GM15510 (cell line): ENCODE data around the gene COPE.

Experiments
- POLR2A ChIP-seq: IDR thresholded peaks from 3 replicates; pipeline ENCODE4 v1.6.1; 2011; ENCODE audit warnings: borderline replicate concordance; ENCODE audit not compliant: insufficient read length; ENCODE audit errors: extremely low read depth

The COPE gene

DNA sequence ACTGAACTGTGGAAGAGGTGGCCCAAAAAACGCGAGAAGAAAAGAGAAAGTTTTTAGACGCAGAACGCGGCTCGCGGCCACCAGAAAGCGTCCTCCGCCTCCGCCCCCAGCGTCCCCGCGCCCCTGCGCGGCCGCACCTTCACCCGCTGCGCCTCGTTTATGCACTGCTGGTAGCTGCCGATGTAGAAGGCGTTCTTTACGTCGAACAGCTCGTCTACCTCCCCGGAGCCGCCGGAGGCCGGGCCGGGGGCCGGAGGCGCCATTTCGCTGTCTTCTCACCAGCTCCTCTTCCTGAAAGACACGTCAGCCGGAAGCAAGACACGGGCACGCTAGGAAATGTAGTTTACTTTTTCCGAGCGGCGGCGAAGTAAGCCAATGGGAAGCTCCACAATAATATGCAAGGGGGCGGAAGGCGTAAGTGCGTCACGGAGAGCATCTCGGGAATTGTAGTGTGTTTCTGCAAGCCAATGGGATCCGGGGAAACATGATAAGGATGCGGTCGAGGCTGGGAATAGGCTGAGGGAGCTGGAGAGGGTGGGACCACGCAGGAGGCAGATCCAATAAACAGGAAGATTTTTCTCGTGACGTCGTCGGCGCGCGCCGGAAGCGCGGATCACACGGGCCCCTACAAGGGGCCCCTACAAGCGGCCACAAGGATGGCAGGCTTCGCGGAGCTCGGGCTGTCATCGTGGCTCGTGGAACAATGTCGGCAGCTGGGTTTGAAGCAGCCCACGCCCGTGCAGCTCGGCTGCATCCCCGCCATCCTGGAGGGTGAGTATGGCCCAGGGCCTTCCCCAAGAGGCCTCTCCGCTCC is at the start of gene COPE, which contains the start of gene DDX49:
Gene COPE (minus strand): TSS at position 302 of the 814 bp plus-strand sequence. CDS start 39 bp downstream, at position 263.
Gene DDX49 (plus strand): TSS at position 630 of the 814 bp plus-strand sequence. CDS start 27 bp downstream, at position 657.
- peak; percentile 84 for TF ChIP-seq POLR2A

DNA sequence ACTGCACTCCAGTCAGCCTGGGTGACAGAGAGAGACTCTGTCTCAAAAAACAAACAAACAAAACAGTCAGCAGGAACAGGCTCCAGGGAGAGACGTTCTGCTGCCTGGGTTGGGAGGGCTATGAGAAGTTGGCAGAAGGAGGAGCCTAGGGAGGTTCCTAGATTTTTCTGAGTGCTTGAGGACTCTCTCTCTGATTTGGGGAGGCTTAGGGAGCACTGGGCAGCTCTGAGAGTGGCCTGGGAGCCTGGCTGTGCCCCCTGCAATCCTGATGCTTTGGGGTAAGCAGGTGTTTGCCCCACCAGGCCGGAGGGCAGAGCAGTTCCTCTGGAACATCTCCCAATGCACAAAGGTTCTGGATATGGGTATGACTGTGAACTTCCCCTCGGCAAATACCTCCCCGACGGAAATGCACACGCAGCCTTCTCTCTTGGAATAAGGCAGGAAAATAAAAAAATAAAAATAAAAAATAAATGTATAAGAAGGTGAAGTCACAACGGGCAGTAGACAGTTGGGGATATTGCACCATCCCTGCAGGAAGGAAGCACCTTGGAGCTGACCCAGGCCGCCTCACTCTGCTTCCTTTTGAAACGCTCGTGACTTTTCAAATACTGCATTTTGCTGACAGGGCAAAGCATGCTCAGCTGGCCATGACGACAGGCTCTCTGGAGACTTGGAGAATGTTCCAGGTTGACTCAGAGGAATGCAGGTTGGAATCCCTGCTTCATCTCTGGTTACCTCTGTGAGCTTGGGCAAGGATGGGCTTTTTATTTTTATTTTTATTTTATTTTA is 48.4 kb upstream of the COPE start:
- TF ChIP-seq POLR2A, result no peak

DNA sequence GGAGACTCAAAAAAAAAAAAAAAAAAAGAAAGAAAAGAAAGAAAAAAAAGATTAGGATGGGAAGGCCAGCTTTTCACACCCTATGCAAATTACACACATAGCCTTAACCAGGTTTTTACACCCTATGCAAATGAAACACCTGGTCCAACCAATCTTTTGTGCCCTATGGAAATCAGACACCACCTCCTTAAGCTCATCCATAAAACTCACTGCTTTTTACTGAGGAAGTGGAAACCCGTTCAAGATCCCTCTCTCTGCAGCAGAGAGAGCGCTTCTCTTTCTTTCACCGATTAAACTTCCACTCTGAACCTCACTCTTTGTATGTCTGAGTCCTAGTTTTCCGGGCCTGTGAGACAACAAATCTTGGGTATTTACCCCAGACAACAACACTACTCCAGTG is 47.1 kb upstream of the COPE start:
- no peak for TF ChIP-seq POLR2A

DNA sequence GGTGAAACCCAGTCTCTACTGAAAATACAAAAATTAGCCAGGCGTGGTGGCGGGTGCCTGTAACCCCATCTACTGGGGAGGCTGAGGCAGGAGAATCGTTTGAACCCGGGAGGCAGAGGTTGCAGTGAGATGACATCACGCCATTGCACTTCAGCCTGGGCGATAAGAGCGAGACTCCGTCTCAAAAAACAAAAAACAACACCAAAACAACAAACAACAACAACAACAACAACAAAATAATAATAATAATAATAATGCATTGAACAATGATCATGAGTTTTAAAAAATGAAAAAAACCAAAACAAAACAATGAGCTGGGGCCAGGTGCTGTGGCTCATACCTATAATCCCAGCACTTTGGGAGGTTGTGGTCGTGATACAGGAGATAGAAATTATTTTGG is 44.9 kb upstream of the COPE start:
- no peak for TF ChIP-seq POLR2A

DNA sequence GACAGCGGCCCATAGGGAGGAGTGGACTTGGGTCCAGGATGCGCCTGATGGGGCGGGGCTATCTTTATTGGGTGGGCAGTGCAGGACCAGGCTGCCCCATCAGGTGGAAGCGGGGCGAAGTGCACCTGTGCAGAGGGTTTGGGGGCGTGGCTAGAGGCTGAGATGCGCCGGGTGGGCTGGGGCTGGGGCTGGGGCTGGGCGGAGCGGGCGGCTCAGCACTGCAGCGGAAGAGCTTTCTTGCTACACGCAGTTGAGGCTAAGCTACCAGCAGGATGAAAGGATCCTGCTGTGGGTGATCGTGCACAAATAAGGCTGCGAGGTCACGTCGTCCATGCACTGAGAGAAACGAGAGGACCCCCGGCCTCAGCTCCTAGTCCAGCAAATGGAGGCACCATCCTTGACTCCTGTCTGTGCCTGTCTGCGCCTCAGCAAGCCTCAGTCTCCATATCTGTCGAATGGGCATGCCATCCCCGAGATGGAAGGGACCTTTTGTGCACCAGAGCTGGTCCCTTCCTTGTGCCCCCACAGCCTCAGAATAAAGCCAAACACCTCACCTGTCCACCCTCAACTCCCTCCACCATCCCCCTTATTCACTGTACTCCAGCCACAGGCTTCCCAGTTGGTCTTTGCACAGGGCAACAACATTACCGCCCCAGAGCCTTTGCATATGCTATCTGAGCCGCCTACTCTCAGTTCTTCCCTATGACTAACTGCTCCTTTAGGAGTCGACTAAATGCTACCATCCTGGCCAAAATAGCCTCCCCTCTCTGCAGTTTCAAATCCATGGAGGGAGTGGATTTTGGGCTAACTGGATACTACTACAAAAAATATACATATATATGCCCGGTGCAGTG is 42.8 kb upstream of the COPE start:
- no peak for TF ChIP-seq POLR2A

DNA sequence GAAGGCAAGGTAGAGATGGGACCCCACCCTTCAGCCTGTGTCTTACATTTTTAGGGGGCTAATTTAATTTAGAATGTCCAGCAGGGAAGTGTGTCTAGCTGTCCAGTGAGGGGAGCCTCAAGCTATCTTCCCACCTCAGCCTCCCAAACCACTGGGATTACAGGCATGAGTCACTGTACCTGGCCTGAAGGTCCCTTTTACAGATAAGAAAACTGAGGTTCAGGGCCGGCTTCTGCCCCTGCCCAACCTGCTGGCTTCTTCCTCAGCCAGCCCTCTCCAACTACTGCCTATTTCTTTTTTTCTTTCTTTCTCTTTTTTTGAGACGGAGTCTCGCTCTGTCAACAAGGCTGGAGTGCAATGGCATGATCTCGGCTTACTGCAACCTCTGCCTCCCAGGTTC is 41.2 kb upstream of the COPE start:
- no peak for TF ChIP-seq POLR2A

DNA sequence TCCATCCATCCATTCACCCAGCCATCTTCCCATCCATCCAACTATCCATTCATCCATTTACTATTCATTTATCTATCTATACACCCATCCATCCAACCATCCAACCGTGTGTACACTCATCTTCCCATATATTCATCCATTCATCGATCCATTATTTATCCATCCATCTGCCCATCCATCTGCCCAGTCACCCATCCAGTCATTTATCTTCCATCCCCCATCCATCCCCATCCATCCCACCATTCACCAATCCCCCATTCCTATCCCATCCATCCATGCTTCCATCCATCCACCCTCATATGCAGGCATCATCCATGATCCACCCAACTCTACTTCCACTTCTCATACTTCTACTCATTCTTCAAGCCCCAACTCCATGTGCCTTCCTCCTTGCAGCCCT is 35.9 kb upstream of the COPE start:
- TF ChIP-seq POLR2A, result no peak

DNA sequence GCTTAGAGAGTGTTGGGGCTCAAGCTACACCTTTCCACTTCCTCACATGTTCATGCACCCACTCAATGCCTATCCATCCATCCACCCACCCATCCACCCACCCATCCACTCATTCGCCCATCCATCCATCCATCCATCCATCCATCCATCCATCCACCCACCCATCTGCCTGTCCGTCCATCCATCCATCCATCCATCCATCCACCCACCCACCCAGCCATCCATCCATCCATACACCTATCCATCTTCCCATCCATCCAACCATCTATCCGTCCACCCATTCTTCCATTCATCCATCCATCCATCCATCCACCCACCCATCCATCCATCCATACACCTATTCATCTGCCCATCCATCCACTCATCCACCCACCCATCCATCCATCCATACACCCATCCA is 34.9 kb upstream of the COPE start:
- no peak for TF ChIP-seq POLR2A

DNA sequence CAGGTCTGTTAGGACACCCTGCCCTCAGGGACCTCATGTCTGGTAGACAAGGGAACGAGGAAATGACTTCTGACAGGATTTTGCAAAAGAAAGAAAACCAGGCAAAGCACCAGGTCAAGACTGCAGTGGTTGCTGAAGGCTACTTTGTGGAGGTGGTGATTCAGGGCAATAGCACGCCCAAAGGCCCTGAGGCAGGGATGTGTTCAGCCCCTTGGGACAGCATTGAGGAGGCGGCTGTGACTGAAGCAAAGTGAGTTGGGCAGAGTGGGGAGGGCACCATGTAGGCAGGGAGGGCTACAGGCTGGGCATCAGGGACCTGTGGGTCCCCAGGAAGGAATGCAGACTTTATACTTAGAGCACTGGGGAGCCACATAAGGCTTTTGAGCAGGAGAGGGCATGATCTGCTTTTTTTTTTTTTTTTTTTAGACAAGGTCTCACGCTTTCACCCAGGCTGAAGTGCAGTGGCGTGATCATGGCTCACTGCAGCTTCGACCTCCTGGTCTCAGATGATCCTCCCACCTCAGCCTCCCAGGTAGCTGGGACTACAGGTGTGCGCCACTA is 32.6 kb upstream of the COPE start:
- TF ChIP-seq POLR2A, result no peak

DNA sequence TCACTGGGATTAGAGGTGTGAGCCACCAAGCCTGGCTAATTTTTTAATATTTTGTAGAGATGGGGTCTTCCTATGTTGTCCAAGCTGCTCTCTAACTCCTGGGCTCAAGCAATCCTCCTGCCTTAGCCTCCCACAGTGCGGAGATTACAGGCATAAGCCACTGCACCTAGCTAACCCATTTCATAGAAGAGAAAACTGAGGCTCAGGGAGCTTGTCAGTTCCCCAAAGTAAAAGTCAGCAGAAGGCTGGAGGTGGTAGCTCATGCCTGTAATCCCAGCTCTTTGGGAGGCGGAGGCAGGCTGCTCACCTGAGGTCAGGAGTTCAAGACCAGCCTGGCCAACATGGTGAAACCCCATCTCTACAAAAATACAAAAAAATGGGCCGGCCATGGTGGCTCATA is 30.7 kb upstream of the COPE start:
- no peak for TF ChIP-seq POLR2A

DNA sequence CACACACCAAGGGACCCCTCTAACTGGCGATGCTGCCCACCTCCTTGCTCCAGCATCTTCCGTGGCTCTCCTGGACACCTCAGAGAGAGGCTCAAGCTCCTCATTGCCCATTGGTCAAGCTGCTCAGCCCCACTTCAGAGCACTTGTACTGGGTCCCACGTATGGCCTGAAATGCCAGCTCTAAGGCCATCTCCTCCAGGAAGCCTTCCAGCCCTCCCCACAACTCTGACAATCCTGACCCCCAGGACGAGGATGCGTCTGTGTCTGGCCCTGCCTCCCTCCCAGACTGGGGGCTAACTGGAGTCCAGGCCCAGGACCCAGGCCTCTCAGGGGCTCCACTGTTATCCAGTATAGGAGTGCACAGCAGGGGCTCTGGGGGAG is 29.8 kb upstream of the COPE start:
- no peak for TF ChIP-seq POLR2A

DNA sequence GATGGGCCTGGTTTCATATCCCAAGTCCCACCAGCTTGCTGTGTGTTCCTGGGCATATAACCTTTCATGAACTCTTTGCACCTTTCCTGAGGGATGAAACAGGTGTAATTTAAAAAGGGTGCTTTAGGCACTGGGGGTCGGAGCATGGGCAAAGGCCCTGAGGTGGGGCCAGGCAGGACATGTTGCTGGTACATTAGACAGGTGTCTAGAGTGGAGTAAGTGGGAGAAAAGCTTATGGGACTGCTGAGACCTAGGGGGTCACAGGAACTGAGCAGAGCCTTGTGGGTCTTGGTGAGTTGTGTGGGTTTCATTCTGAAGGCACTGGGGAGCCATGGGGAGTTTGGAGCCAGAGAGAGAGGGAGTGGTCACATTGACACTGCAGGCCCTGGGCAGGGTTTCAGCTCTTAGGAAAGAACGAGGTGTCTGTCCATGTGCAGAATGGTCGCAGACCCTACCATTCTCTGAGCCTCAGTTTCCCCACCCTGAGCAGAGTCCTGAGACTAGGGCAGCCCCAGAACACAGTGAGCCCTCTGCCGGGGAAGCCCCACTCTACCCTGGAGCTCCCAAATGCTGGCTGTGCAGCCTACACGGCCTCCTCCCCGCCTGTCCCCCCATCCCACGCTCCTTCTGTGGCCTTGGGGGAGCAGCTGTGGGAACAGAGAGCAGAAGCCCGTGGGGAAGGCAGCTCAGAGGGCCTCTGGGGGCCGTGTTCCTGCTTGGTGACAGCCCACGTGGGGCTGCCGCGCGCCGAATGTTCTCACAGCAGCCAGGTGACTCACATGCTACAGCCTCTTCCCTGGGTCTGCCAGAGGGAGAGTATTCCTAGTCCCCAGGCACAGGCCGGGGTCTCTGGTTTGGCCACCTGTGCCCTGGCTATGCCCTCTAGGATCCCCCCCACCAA is 29.1 kb upstream of the COPE start:
- TF ChIP-seq POLR2A, result no peak

DNA sequence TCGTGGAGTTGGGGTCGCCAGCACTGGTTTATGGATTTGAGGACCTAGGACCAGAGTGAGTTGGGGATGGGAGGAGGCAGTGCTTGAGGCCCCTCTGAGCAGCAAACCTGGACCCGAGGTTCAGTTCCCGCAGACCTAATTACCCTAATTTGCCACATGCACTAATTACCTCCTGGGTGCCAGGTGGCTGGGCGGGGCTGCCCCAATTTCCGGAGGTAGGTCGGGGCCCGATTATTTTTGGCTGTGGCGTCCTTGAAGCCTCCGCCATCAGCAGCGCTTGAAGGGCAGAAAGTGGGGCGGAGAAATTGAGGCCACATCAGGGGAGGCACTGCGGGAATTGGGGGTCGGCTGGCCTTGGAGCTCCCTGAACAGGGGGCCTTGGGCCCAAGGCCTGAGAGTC is 27.7 kb upstream of the COPE start:
- no peak for TF ChIP-seq POLR2A

DNA sequence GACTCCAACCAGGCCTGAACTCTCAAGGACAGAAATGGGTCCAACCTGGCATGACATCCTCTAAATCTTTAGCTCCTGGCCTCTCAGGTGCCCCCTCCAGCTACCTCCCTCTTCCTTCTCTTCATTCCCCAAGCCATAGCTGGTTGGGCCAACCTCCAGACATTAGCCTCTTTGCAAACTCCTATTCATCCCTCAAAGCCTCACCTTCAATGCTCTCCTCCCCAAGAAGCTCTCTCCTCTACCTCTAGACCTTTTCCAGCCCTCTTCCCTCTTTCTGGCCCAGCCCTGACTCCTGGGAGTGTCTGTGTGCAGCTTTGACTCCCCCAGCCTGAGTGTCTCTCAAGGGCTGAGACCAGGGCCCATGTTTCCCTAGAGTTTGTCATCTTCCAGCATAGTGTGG is 27.1 kb upstream of the COPE start:
- no peak for TF ChIP-seq POLR2A
